ENCODE results near the gene C1orf105. TPM values are rescaled to one million over a fixed set of nuclear protein-coding genes. Genes with fewer than 3 reads are reported as not detected.

C1orf105 gene
- polyA plus RNA-seq, 1 of the 3 experiments (the other 2 are of a cell fraction) = not detected

DNA sequence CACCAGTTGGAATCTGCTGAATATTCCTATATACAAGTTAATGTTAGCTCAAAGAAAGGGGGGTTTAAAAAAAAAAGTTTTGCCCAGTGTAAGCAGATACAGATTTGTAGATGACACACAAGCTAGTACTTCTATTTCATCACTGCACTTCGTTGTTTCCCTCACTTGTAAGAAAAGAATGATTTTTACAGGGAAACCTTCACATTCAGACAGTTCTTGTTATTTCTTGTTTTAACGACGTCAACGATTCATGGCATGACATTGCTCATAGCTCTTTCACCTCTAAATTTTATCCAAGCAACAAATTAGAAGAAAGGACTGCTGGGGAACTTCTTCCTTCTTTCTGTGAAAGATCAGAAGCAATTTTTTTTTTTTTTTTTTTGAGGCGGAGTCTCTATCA, 25.7 kb upstream of the C1orf105 start:
- ChIA-PET POLR2A (no interaction called here), CTCF (interaction anchor here (1.1 to 1.9 kb wide), 4 partner anchors 9 to 392 kb away, joined by 3 to 13 read pairs (median 4); no protein-coding TSS in a partner anchor)
- H3K9ac ChIP-seq = no peak overlapping the region
- TF ChIP-seq, protein P1, sequence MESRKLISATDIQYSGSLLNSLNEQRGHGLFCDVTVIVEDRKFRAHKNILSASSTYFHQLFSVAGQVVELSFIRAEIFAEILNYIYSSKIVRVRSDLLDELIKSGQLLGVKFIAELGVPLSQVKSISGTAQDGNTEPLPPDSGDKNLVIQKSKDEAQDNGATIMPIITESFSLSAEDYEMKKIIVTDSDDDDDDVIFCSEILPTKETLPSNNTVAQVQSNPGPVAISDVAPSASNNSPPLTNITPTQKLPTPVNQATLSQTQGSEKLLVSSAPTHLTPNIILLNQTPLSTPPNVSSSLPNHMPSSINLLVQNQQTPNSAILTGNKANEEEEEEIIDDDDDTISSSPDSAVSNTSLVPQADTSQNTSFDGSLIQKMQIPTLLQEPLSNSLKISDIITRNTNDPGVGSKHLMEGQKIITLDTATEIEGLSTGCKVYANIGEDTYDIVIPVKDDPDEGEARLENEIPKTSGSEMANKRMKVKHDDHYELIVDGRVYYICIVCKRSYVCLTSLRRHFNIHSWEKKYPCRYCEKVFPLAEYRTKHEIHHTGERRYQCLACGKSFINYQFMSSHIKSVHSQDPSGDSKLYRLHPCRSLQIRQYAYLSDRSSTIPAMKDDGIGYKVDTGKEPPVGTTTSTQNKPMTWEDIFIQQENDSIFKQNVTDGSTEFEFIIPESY (IDR thresholded peaks at IDR 0.05; ENCODE audit: borderline replicate concordance, low read depth) = no peak
- TF ChIP-seq PBX3 (IDR thresholded peaks at IDR 0.05) (no peak), REST (IDR thresholded peaks at IDR 0.05; ENCODE audit: low read depth, low read length) (no peak), SIN3A (IDR thresholded peaks at IDR 0.05; ENCODE audit: borderline replicate concordance, low read depth, low read length) (no peak)
- TF ChIP-seq, protein P2, sequence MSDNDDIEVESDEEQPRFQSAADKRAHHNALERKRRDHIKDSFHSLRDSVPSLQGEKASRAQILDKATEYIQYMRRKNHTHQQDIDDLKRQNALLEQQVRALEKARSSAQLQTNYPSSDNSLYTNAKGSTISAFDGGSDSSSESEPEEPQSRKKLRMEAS (IDR thresholded peaks at IDR 0.05; ENCODE audit: low read depth) = no peak
- no peaks in the 10 kb centered on the region; the same call in 1 of the 2 replicates for H3K79me2 ChIP-seq (ENCODE audit: insufficient read depth)
- no peak overlapping the region for H2AFZ ChIP-seq (ENCODE audit: low read depth)
- H3K36me3 ChIP-seq (replicated peaks in 1 of 2; ENCODE audit: control insufficient read depth in 1 of 2, insufficient read depth in 2 of 2, low read length in 1 of 2) = peaks cover 0 to 5% of the 10 kb centered on the region in 2 experiments
- H3K9me3 ChIP-seq = no peaks in the 10 kb centered on the region
- H3K9me2 ChIP-seq = no peaks in the 10 kb centered on the region
- no peak overlapping the region for H3K4me2 ChIP-seq
- no peak overlapping the region; a peak in 1 of 4 replicates for H3K27ac ChIP-seq (ENCODE audit: low read depth in 2 of 2, low read length in 1 of 2)
- H4K20me1 ChIP-seq (ENCODE audit: insufficient read depth) = no peaks in the 10 kb centered on the region
- H3K27me3 ChIP-seq (ENCODE audit: insufficient read depth) = no peaks in the 10 kb centered on the region
- peaks cover 19% of the 10 kb centered on the region for H3F3A ChIP-seq (replicated peaks; ENCODE audit: insufficient read depth)
- H3K4me1 ChIP-seq (ENCODE audit: control insufficient read depth in 1 of 2, insufficient read depth in 2 of 2, low read depth in 1 of 2, low read length in 1 of 2) = peaks cover 28 to 29% of the 10 kb centered on the region in 2 experiments
- no peak overlapping the region for H3K4me3 ChIP-seq (ENCODE audit: low read depth in 2 of 2, low read length in 1 of 2)
- 95% methylated on average over 5 of the region's 5 CpGs for WGBS (ENCODE audit: low lambda C conversion rate)
- no peak for DNase-seq

DNA sequence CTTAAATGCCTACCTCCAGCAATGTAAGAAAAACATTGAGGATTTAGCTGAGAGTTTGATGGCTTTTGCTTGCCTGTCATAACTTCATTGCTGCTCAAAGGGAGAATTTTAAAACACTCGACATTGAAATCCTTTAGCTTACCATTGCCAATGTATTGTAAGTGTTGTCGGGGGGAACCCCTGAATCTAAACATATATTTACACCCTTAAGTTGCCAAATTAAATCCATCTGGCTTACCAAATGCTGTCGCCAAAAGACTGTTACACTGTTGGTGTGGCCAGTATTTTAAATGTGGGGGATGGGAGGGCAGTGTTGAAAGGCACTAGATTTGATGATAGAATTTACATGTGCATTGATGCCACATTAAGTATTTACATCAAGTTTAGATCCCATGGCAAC, 24.9 kb upstream of the C1orf105 start:
- H3K9me3 ChIP-seq = no peaks in the 10 kb centered on the region
- 96% methylated on average over 3 of the region's 3 CpGs for WGBS (ENCODE audit: low lambda C conversion rate)
- H3K79me2 ChIP-seq (ENCODE audit: insufficient read depth) = no peaks in the 10 kb centered on the region; the same call in 1 of the 2 replicates
- H2AFZ ChIP-seq (ENCODE audit: low read depth) = no peak overlapping the region
- H3K27ac ChIP-seq (ENCODE audit: low read depth in 2 of 2, low read length in 1 of 2) = no peak overlapping the region
- peaks cover 25 to 29% of the 10 kb centered on the region in 2 experiments for H3K4me1 ChIP-seq (ENCODE audit: control insufficient read depth in 1 of 2, insufficient read depth in 2 of 2, low read depth in 1 of 2, low read length in 1 of 2)
- H3K4me3 ChIP-seq (ENCODE audit: low read depth in 2 of 2, low read length in 1 of 2) = no peak overlapping the region
- H3K9me2 ChIP-seq = no peaks in the 10 kb centered on the region
- H3K4me2 ChIP-seq = no peak overlapping the region
- H3F3A ChIP-seq (replicated peaks; ENCODE audit: insufficient read depth) = peaks cover 19% of the 10 kb centered on the region
- no peak overlapping the region for H3K9ac ChIP-seq
- no peak for DNase-seq
- ChIA-PET POLR2A (no interaction called here), CTCF (interaction anchor here (1.0 to 1.9 kb wide), 3 partner anchors 19 to 393 kb away, joined by 3 to 13 read pairs (median 5); no protein-coding TSS in a partner anchor)
- peaks cover 0 to 5% of the 10 kb centered on the region in 2 experiments for H3K36me3 ChIP-seq (replicated peaks in 1 of 2; ENCODE audit: control insufficient read depth in 1 of 2, insufficient read depth in 2 of 2, low read length in 1 of 2)
- H3K27me3 ChIP-seq (ENCODE audit: insufficient read depth) = no peaks in the 10 kb centered on the region
- H4K20me1 ChIP-seq (ENCODE audit: insufficient read depth) = no peaks in the 10 kb centered on the region
- TF ChIP-seq NFIC (IDR thresholded peaks at IDR 0.05; ENCODE audit: borderline replicate concordance) = no peak
- TF ChIP-seq GATA2 (CRISPR knock-in tag; IDR thresholded peaks at IDR 0.05) = no peak
- no peak for TF ChIP-seq NRF1 (IDR thresholded peaks at IDR 0.05; ENCODE audit: low read depth, low read length)
- no peak for TF ChIP-seq MXI1 (IDR thresholded peaks at IDR 0.05; ENCODE audit: low read depth, low read length)
- TF ChIP-seq, protein P3, sequence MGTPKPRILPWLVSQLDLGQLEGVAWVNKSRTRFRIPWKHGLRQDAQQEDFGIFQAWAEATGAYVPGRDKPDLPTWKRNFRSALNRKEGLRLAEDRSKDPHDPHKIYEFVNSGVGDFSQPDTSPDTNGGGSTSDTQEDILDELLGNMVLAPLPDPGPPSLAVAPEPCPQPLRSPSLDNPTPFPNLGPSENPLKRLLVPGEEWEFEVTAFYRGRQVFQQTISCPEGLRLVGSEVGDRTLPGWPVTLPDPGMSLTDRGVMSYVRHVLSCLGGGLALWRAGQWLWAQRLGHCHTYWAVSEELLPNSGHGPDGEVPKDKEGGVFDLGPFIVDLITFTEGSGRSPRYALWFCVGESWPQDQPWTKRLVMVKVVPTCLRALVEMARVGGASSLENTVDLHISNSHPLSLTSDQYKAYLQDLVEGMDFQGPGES (IDR thresholded peaks at IDR 0.05; ENCODE audit: low read depth, low read length) = no peak
- TF ChIP-seq SMC3 (IDR thresholded peaks at IDR 0.05; ENCODE audit: low read depth, low read length) = no peak
- no peak for TF ChIP-seq EZH2phosphoT487 (IDR thresholded peaks at IDR 0.05; ENCODE audit: borderline replicate concordance, low read depth)
- TF ChIP-seq, protein P4, sequence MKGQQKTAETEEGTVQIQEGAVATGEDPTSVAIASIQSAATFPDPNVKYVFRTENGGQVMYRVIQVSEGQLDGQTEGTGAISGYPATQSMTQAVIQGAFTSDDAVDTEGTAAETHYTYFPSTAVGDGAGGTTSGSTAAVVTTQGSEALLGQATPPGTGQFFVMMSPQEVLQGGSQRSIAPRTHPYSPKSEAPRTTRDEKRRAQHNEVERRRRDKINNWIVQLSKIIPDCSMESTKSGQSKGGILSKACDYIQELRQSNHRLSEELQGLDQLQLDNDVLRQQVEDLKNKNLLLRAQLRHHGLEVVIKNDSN (IDR thresholded peaks at IDR 0.05; ENCODE audit: borderline replicate concordance, low read depth) = no peak
- TF ChIP-seq TAF1 (IDR thresholded peaks at IDR 0.05; ENCODE audit: borderline replicate concordance, low read depth, low read length) = no peak
- no peak for TF ChIP-seq RFX5 (IDR thresholded peaks at IDR 0.05; ENCODE audit: low read length)
- TF ChIP-seq RXRA (IDR thresholded peaks at IDR 0.05; ENCODE audit: borderline replicate concordance, low read depth) = no peak
- no peak for TF ChIP-seq TCF12 (IDR thresholded peaks at IDR 0.05)
- TF ChIP-seq RAD21 (IDR thresholded peaks at IDR 0.05; ENCODE audit: low read length) = no peak

All from SK-N-SH (cell line).